OCI-LY3 (cell line): ENCODE results near the gene HIGD2A.

Experiments
- H2AFZ ChIP-seq: fragments of 200-600, 300-600 bp; shearing (Covaris generic); 2 replicates; pipeline ENCODE4 v1.6.0; 2014; ENCODE audit warnings: antibody characterized with exemption, low read depth, low read length
- H3K27ac ChIP-seq: fragments of 200-600, 300-600 bp; sonication (generic); 2 replicates; pipeline ENCODE4 v1.5.1; 2014; ENCODE audit warnings: mild to moderate bottlenecking, low read length, moderate library complexity, mixed read lengths
- H3K27me3 ChIP-seq: fragments of 200-600, 300-600 bp; sonication (generic); 2 replicates; pipeline ENCODE4 v1.6.1; 2014; ENCODE audit warnings: low read depth, low read length, mixed read lengths
- H3K36me3 ChIP-seq: fragments of 200-600, 300-600 bp; sonication (generic); replicated peaks from 2 replicates; pipeline ENCODE3; 2014; ENCODE audit warnings: low read depth, low read length, mixed read lengths
- H3K4me1 ChIP-seq: fragments of 300-600, 200-600 bp; sonication (generic); 2 replicates; pipeline ENCODE4 v1.6.1; 2014; ENCODE audit warnings: low read length, mixed read lengths
- H3K4me2 ChIP-seq: fragments of 200-600, 300-600 bp; sonication (generic); 2 replicates; pipeline ENCODE4 v1.6.1; 2014; ENCODE audit warnings: low read length, mixed read lengths
- H3K4me3 ChIP-seq: fragments of 300-600, 200-600 bp; sonication (generic); 2 replicates; pipeline ENCODE4 v1.5.1; 2014; ENCODE audit warnings: antibody characterized with exemption, mild to moderate bottlenecking, low read length, moderate library complexity
- H3K79me2 ChIP-seq: fragments of 300-600, 200-600 bp; shearing (Covaris generic); 2 replicates; pipeline ENCODE4 v1.6.1; 2014; ENCODE audit warnings: mild to moderate bottlenecking, low read length, mixed read lengths
- H3K9ac ChIP-seq: fragments of 300-600, 200-600 bp; shearing (Covaris generic); 2 replicates; pipeline ENCODE4 v1.6.0; 2014; ENCODE audit warnings: mild to moderate bottlenecking, low read length, moderate library complexity
- H3K9me3 ChIP-seq: fragments of 200-600, 300-600 bp; shearing (Covaris generic); 2 replicates; pipeline ENCODE4 v1.6.1; 2014; ENCODE audit warnings: low read length, mixed read lengths; ENCODE audit not compliant: insufficient read depth
- H4K20me1 ChIP-seq: fragments of 200-600, 300-600 bp; sonication (generic); 2 replicates; pipeline ENCODE4 v1.6.1; 2016; ENCODE audit warnings: low read length, mixed read lengths; ENCODE audit not compliant: insufficient read depth
- CTCF ChIP-seq: fragments of 200-600, 300-600 bp; sonication (generic); IDR thresholded peaks from 2 replicates; pipeline ENCODE4 v1.5.1; 2014; ENCODE audit warnings: antibody characterized with exemption, low read length, low read depth
- EZH2phosphoT487 ChIP-seq: fragments of 200-600 bp; shearing (Covaris generic); IDR thresholded peaks from 2 replicates; pipeline ENCODE4 v1.6.1; 2018; ENCODE audit warnings: antibody characterized with exemption, mixed run types, low read depth

The HIGD2A gene

GRCh38 chr5:176392526-176392925 is 4.0 kb downstream of the HIGD2A start:
- no peak overlapping the region for H3K27ac ChIP-seq

GRCh38 chr5:176394096-176394495 is 5.5 kb downstream of the HIGD2A start:
- TF ChIP-seq EZH2phosphoT487 (no peak), CTCF (no peak)
- H3K4me3 ChIP-seq, result no peak overlapping the region
- H3K27ac ChIP-seq, result no peak overlapping the region
- no peak overlapping the region for H2AFZ ChIP-seq
- no peak overlapping the region for H3K9ac ChIP-seq
- no peaks in the 10 kb centered on the region for H3K9me3 ChIP-seq
- no peaks in the 10 kb centered on the region for H3K4me1 ChIP-seq
- no peak overlapping the region for H3K4me2 ChIP-seq
- peaks cover 17% of the 10 kb centered on the region for H3K36me3 ChIP-seq
- H4K20me1 ChIP-seq, result no peaks in the 10 kb centered on the region
- no peaks in the 10 kb centered on the region for H3K27me3 ChIP-seq
- peaks cover 21% of the 10 kb centered on the region for H3K79me2 ChIP-seq

More at GRCh38 chr5:176392526-176392925, 4.0 kb downstream of the HIGD2A start:
- H2AFZ ChIP-seq, result no peak overlapping the region
- TF ChIP-seq CTCF (no peak), EZH2phosphoT487 (no peak)
- no peaks in the 10 kb centered on the region for H3K4me1 ChIP-seq
- no peak overlapping the region for H3K4me3 ChIP-seq
- no peak overlapping the region for H3K9ac ChIP-seq
- peaks cover 31% of the 10 kb centered on the region for H3K79me2 ChIP-seq
- H3K36me3 ChIP-seq, result peaks cover 20% of the 10 kb centered on the region
- no peak overlapping the region for H3K4me2 ChIP-seq
- no peaks in the 10 kb centered on the region for H3K9me3 ChIP-seq
- H3K27me3 ChIP-seq, result no peaks in the 10 kb centered on the region
- H4K20me1 ChIP-seq, result no peaks in the 10 kb centered on the region

- H4K20me1 ChIP-seq, result no peaks in the 10 kb centered on the region
- no peak overlapping the region for H3K4me2 ChIP-seq
- no peak overlapping the region for H3K27ac ChIP-seq
- no peaks in the 10 kb centered on the region for H3K4me1 ChIP-seq
- peaks cover 11% of the 10 kb centered on the region for H3K79me2 ChIP-seq
- H3K9ac ChIP-seq, result no peak overlapping the region
- H3K36me3 ChIP-seq, result peaks cover 16% of the 10 kb centered on the region
- TF ChIP-seq CTCF, result no peak
- TF ChIP-seq EZH2phosphoT487, result no peak
- no peaks in the 10 kb centered on the region for H3K27me3 ChIP-seq
- H2AFZ ChIP-seq, result no peak overlapping the region
- no peak overlapping the region for H3K4me3 ChIP-seq
- no peaks in the 10 kb centered on the region for H3K9me3 ChIP-seq
These were observed 6.5 kb downstream of the HIGD2A start for GRCh38 chr5:176394881-176395675.

- Histone ChIP-seq H3K4me1 (no peaks in the 10 kb centered on the region), H3K27me3 (no peaks in the 10 kb centered on the region), H3K9ac (no peak overlapping the region), H3K79me2 (no peaks in the 10 kb centered on the region), H3K9me3 (no peaks in the 10 kb centered on the region), H2AFZ (no peak overlapping the region), H4K20me1 (no peaks in the 10 kb centered on the region), H3K36me3 (peaks cover 6% of the 10 kb centered on the region), H3K4me2 (no peak overlapping the region), H3K4me3 (no peak overlapping the region), H3K27ac (no peak overlapping the region)
- TF ChIP-seq CTCF (no peak), EZH2phosphoT487 (no peak)
These were observed 7.8 kb downstream of the HIGD2A start for GRCh38 chr5:176396330-176396729.
